Esophagus muscularis mucosa (tissue), 4 donors: ENCODE results near the gene CLN5.

ENCODE experiments used
- CTCF ChIP-seq, 3 experiments: fragments of 200-600 bp in 2 of 3; fragments of 450-650 bp in 1 of 3; sonication (generic) in 2 of 3; IDR thresholded peaks; one replicate each; pipeline ENCODE4 v1.5.1; 2017 to 2019; ENCODE audit warnings: antibody characterized with exemption in 3 of 3, mild to moderate bottlenecking in 2 of 3, moderate library complexity in 1 of 3
- EP300 ChIP-seq: sonication (generic); formaldehyde crosslinking; IDR thresholded peaks from one replicate; pipeline ENCODE4 v1.6.1; 2017; ENCODE audit warnings: antibody characterized with exemption
- POLR2A ChIP-seq: fragments of 450-650 bp; IDR thresholded peaks from one replicate; pipeline ENCODE4 v1.6.1; 2017; ENCODE audit warnings: antibody characterized with exemption, moderate library complexity, mild to moderate bottlenecking, low read depth

DNA sequence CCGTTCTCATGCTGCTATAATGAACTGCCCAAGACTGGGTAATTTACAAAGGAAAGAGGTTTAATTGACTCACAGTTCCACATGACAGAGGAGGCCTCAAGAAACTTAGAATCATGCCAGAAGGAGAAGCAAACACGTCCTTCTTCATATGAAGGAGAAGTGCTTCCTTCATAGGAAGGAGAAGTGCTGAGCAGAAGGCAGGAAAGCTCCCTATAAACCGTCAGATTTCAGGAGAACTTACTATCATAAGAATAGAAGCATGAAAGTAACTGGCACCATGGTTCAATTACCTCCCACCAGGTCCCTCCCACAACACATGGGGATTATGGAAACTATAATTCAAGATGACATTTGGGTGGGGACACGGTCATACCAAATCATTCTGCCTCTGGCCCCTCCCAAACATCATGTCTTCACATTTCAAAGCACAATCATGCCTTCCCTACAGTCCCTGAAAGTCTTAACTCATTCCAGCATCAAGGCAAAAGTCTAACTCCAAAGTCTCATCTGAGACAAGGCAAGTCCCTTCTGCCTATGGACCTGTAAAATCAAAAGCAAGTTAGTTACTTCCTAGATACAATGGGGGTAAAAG is 32.9 kb upstream of the CLN5 start:
- TF ChIP-seq CTCF (IDR thresholded peaks at IDR 0.05) (no peak), POLR2A (no peak), EP300 (no peak)
